Activated T-helper 1 cell treated with anti-CD3 and anti-CD28 coated beads, Interleukin-12 subunit alpha, Interleukin-12 subunit beta, Interleukin-2, Interleukin-4 antibody, amounts not matched to agents 30 ng/mL and 10 ng/mL and 1 ng/mL, durations not matched to agents 14 hours and 24 hours and 36 hours (primary cell): ENCODE results near the gene GOLGA6L24. TPM values are rescaled to one million over a fixed set of nuclear protein-coding genes. Genes with fewer than 3 reads are reported as not detected.
"Not testable (repeated sequence)": the region's sequence is repeated elsewhere in the genome, so short reads cannot be mapped to it uniquely, and the experiment has no call there.

Source experiments
- DNase-seq: peaks from one replicate; pipeline ENCODE4 v3.0.0; 2021; ENCODE audit warnings: low spot score
- H3K27ac Mint-ChIP-seq: one replicate; pipeline ENCODE4 v1.8.0; 2021; ENCODE audit warnings: mild to moderate bottlenecking, mixed read lengths
- H3K27me3 Mint-ChIP-seq: one replicate; pipeline ENCODE4 v1.8.0; 2022; ENCODE audit warnings: mild to moderate bottlenecking, moderate library complexity, mixed read lengths; ENCODE audit not compliant: insufficient read depth
- H3K36me3 Mint-ChIP-seq: one replicate; pipeline ENCODE4 v1.8.0; 2021; ENCODE audit warnings: low read depth, mixed read lengths
- H3K4me1 Mint-ChIP-seq: one replicate; pipeline ENCODE4 v1.8.0; 2021; ENCODE audit warnings: low read depth, mixed read lengths
- H3K4me3 Mint-ChIP-seq: one replicate; pipeline ENCODE4 v1.8.0; 2021; ENCODE audit warnings: mild to moderate bottlenecking, moderate library complexity, mixed read lengths
- H3K9me3 Mint-ChIP-seq: one replicate; pipeline ENCODE4 v1.8.0; 2021; ENCODE audit warnings: mixed read lengths
- intact Hi-C: fragments of 100-400 bp; cut with micrococcal nuclease; formaldehyde crosslinking; loops from one replicate; pipeline ENCODE4 v1.15.1; 2024
- total RNA-seq: library from RNA; stranded (reverse); gene quantifications from 2 replicates; pipeline ENCODE4 v1.2.3, GENCODE V29; 2022

GOLGA6L24 gene
- not detected in 2 replicates for total RNA-seq

DNA sequence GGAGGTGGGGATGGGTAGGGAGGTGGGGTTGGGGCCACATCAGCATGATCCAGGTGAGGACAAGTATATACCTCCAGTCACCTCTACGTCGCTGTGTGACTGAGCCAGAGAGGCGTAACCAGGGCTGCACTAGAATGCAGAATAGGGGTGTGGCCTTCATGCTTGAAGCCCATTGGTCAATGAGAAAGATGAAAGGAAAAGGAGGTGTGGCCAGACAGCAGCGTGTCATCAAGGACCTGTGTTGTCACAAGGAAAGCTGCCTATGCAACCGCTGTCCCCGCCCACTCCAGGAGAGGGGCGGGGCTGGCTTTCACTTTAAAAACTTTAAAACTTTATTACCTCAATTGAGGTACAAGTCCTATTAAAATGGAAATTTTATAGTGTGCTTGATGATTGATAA lies at the start of gene GOLGA6L24:
GOLGA6L24 (minus strand) TSS at position 101 of the 400 bp plus-strand sequence; CDS start at position 40, 61 bp downstream.
- DNase-seq, H3K27ac Mint-ChIP-seq, H3K9me3 Mint-ChIP-seq, H3K27me3 Mint-ChIP-seq, H3K36me3 Mint-ChIP-seq, intact Hi-C loops, H3K4me3 Mint-ChIP-seq, H3K4me1 Mint-ChIP-seq: not testable (repeated sequence)

GRCh38 chr15:28402774-28403435 lies 45.0 kb upstream of the GOLGA6L24 start:
- H3K27me3 Mint-ChIP-seq, H3K9me3 Mint-ChIP-seq, DNase-seq, H3K36me3 Mint-ChIP-seq, intact Hi-C loops, H3K4me1 Mint-ChIP-seq, H3K4me3 Mint-ChIP-seq, H3K27ac Mint-ChIP-seq: not testable (repeated sequence)

DNA sequence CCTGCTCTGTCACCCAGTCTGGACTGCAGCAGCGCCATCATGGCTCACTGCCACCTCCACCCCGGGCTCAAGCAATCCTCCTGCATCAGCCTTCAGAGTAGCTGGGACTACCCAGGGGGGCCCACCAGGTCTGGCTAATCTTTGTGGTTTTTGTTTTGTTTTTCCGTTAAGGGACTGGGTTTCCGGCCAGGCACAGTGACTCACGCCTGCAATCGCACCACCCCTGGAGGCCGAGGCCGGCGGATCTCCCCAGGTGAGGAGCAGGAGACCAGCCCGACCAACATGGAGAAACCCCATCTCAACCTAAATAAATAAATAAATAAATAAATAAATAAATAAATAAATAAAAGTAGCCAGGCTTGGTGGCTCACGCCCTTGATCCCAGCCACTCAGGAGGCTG lies 38.1 kb upstream of the GOLGA6L24 start:
- H3K36me3 Mint-ChIP-seq, DNase-seq, H3K4me1 Mint-ChIP-seq, intact Hi-C loops, H3K27me3 Mint-ChIP-seq, H3K27ac Mint-ChIP-seq, H3K4me3 Mint-ChIP-seq, H3K9me3 Mint-ChIP-seq: not testable (repeated sequence)

GRCh38 chr15:28380053-28380452 lies 22.2 kb upstream of the GOLGA6L24 start:
- H3K4me3 Mint-ChIP-seq, H3K36me3 Mint-ChIP-seq, H3K27ac Mint-ChIP-seq, intact Hi-C loops, H3K27me3 Mint-ChIP-seq, DNase-seq, H3K9me3 Mint-ChIP-seq, H3K4me1 Mint-ChIP-seq: not testable (repeated sequence)

- intact Hi-C loops, H3K27ac Mint-ChIP-seq, H3K36me3 Mint-ChIP-seq, H3K9me3 Mint-ChIP-seq, H3K4me1 Mint-ChIP-seq, H3K27me3 Mint-ChIP-seq, H3K4me3 Mint-ChIP-seq, DNase-seq: not testable (repeated sequence)
Observed at GRCh38 chr15:28378364-28378763, 20.5 kb upstream of the GOLGA6L24 start, which contains the start of gene GOLGA8F. Gene GOLGA8F (plus strand): TSS chr15:28378664. CDS start chr15:28378762, 98 bp downstream.

- H3K4me1 Mint-ChIP-seq, H3K36me3 Mint-ChIP-seq, DNase-seq, H3K4me3 Mint-ChIP-seq, H3K27ac Mint-ChIP-seq, intact Hi-C loops, H3K9me3 Mint-ChIP-seq, H3K27me3 Mint-ChIP-seq: not testable (repeated sequence)
Observed at GRCh38 chr15:28365502-28365901, 7.6 kb upstream of the GOLGA6L24 start.

DNA sequence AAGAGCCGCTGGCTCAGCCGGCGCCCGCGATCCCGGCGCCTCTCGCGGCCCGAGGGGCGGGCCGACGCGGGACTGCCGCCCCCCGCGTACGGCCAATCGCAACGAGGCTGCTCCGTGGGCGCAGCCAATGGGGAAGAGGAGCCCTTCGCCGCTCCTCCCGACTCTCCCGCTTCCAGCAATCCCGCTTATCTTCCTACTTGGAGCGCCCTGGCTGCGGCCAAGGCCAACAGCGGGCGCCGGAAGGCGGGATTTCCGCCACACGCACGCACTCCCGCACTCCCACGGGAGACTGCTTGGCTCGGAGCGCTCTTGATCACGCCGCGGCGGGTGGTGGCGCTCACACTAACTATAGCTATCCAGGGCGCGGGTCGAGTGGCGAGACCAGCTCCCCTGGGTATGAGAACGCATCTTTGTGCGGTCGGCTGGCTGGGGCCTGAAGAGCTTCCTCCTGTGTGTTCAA lies 35.7 kb downstream of the GOLGA6L24 start, which contains the start of gene HERC2:
HERC2 (minus strand) TSS at position 51 of the 460 bp plus-strand sequence. CDS start 746 bp downstream, outside the sequence.
- DNase-seq, intact Hi-C loops, H3K4me1 Mint-ChIP-seq, H3K9me3 Mint-ChIP-seq, H3K36me3 Mint-ChIP-seq, H3K27me3 Mint-ChIP-seq: not testable (repeated sequence)
- Mint-ChIP-seq H3K27ac (peak within 1 kb of the TSS; percentile 95), H3K4me3 (peak within 1 kb of the TSS; percentile 94)

- H3K36me3 Mint-ChIP-seq, intact Hi-C loops, H3K9me3 Mint-ChIP-seq, H3K27me3 Mint-ChIP-seq, H3K4me1 Mint-ChIP-seq: not testable (repeated sequence)
- Mint-ChIP-seq H3K4me3 (peak overlapping the region; percentile 94), H3K27ac (peak overlapping the region; percentile 95)
- peak; percentile 1 for DNase-seq
Observed at GRCh38 chr15:28321358-28322078, 36.4 kb downstream of the GOLGA6L24 start.

- not testable (repeated sequence) for H3K4me1 Mint-ChIP-seq, H3K4me3 Mint-ChIP-seq, DNase-seq
Observed at GRCh38 chr15:28319725-28320124, 38.2 kb downstream of the GOLGA6L24 start.

DNA sequence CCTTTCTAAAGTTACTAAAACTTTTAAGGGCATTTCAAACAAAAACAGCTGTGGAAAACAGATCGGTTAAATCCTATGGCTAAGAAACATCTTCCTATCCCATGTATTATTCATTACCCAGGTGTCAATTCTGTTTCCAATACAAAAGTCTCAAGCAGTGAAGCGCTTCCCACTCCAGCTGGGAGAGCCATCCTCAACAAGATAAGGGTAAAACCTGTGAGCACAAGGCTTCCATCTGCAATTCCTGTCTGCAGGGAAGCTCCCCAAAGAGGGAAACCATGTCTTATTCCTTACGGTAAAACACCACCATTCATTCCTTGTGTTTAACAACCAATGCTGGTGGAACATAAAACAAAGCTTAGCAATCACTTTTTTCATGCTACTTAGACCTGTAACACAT lies 39.1 kb downstream of the GOLGA6L24 start:
- H3K4me3 Mint-ChIP-seq, H3K27ac Mint-ChIP-seq, DNase-seq, H3K27me3 Mint-ChIP-seq, intact Hi-C loops, H3K9me3 Mint-ChIP-seq, H3K4me1 Mint-ChIP-seq: not testable (repeated sequence)
- peaks cover 14% of the 10 kb centered on the region for H3K36me3 Mint-ChIP-seq

More at GRCh38 chr15:28319725-28320124, 38.2 kb downstream of the GOLGA6L24 start:
- intact Hi-C loops, H3K27me3 Mint-ChIP-seq, H3K27ac Mint-ChIP-seq, H3K9me3 Mint-ChIP-seq: not testable (repeated sequence)
- peaks cover 12% of the 10 kb centered on the region for H3K36me3 Mint-ChIP-seq

DNA sequence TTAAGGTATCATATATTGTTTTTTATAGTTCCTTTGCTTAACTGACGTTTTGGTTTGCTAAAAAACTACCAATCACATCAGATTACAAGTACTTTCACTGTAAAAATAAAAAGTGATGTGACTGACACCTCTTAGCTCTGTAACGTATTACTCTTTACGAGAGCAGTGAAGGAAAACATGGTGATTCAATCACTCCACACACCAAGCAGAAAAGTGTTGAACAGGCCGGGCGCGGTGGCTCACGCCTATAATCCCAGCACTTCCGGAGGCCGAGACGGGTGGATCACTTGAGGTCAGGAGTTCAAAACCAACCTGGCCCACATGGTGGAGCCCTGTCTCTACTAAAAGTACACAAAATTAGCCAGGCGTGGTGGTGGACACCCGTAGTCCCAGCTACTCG lies 39.8 kb downstream of the GOLGA6L24 start:
- H3K27ac Mint-ChIP-seq, H3K9me3 Mint-ChIP-seq, H3K4me1 Mint-ChIP-seq, H3K27me3 Mint-ChIP-seq, intact Hi-C loops, DNase-seq, H3K4me3 Mint-ChIP-seq: not testable (repeated sequence)
- peaks cover 14% of the 10 kb centered on the region for H3K36me3 Mint-ChIP-seq

GRCh38 chr15:28316958-28317357 lies 40.9 kb downstream of the GOLGA6L24 start:
- DNase-seq, H3K27me3 Mint-ChIP-seq, H3K9me3 Mint-ChIP-seq, H3K4me3 Mint-ChIP-seq, H3K4me1 Mint-ChIP-seq, H3K27ac Mint-ChIP-seq, intact Hi-C loops: not testable (repeated sequence)
- H3K36me3 Mint-ChIP-seq = peaks cover 14% of the 10 kb centered on the region

DNA sequence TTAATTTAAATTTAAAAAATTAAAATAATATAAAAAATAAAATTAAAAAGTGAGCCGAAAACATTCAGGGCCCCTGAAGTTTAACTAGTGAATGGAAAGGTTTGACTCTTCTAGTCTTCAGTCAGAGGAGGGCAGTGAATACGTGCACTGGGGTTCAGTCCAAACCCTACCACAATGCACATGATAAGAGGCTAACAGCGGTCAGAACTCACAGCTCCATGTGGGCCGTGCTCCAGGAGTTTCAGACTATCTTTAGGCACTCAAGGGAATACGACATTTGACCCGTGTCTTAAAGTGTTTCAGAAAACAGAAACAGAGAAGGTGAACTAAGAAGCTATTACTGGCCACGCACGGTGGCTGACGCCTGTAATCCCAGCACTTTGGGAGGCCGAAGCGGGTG lies 47.4 kb downstream of the GOLGA6L24 start:
- H3K9me3 Mint-ChIP-seq = peaks cover 24% of the 10 kb centered on the region
- H3K27me3 Mint-ChIP-seq, intact Hi-C loops, H3K4me3 Mint-ChIP-seq, H3K4me1 Mint-ChIP-seq, H3K27ac Mint-ChIP-seq, DNase-seq: not testable (repeated sequence)
- peaks cover 19% of the 10 kb centered on the region for H3K36me3 Mint-ChIP-seq
